A673 (cell line): ENCODE measurements around the gene SLCO3A1. TPM values are rescaled to one million over a fixed set of nuclear protein-coding genes. Genes with fewer than 3 reads are reported as not detected.

Experiments
- BruUV-seq: library from RNA; stranded (reverse); fragments of 400-500 nt; replicated peaks from 2 replicates; lab custom pipeline; 2021; lab: Mats Ljungman, UMichigan
- CTCF ChIA-PET: fragments of 300-600 bp; sonication (Branson Sonifier 250); formaldehyde crosslinking; loops from one replicate; lab custom pipeline; 2022; ENCODE audit warnings: antibody characterized with exemption; lab: Charles Lee
- POLR2A ChIA-PET: fragments of 300-600 bp; sonication (Branson Sonifier 250); formaldehyde crosslinking; loops from one replicate; lab custom pipeline; 2022; ENCODE audit warnings: antibody characterized with exemption; ENCODE audit not compliant: low non-redundant PET; lab: Charles Lee
- DNase-seq: peaks from one replicate; pipeline ENCODE4 v3.0.0-alpha.2; 2015; ENCODE audit warnings: low spot score
- H3K27ac ChIP-seq: fragments of 200-600 bp; sonication (generic); 2 replicates; pipeline ENCODE4 v1.5.1; 2016; ENCODE audit warnings: mixed run types, low read depth, mild to moderate bottlenecking, mixed read lengths, antibody characterized with exemption, low read length; ENCODE audit not compliant: poor library complexity, severe bottlenecking
- H3K27me3 ChIP-seq: fragments of 200-600 bp; sonication (generic); replicated peaks from 2 replicates; pipeline ENCODE4 v1.6.1; 2017; ENCODE audit warnings: mixed run types, low read depth, mild to moderate bottlenecking, mixed read lengths, antibody characterized with exemption, low read length; ENCODE audit not compliant: insufficient read depth, poor library complexity
- H3K36me3 ChIP-seq: fragments of 200-600 bp; sonication (generic); 2 replicates; pipeline ENCODE4 v1.6.1; 2016; ENCODE audit warnings: mixed run types, mild to moderate bottlenecking, mixed read lengths, antibody characterized with exemption, low read length; ENCODE audit not compliant: insufficient read depth, poor library complexity, severe bottlenecking
- H3K4me1 ChIP-seq: fragments of 200-600 bp; sonication (generic); 2 replicates; pipeline ENCODE4 v1.6.1; 2017; ENCODE audit warnings: mixed run types, mild to moderate bottlenecking, mixed read lengths, antibody characterized with exemption, low read length; ENCODE audit not compliant: insufficient read depth, poor library complexity, severe bottlenecking
- H3K4me3 ChIP-seq: fragments of 200-600 bp; sonication (generic); 2 replicates; pipeline ENCODE4 v1.5.1; 2016; ENCODE audit warnings: low read depth, mixed run types, mild to moderate bottlenecking, mixed read lengths, low read length; ENCODE audit not compliant: poor library complexity, severe bottlenecking
- H3K9me3 ChIP-seq: fragments of 200-600 bp; sonication (generic); 2 replicates; pipeline ENCODE4 v1.6.1; 2016; ENCODE audit warnings: mixed run types, low read depth, mild to moderate bottlenecking, mixed read lengths, antibody characterized with exemption, low read length; ENCODE audit not compliant: poor library complexity, severe bottlenecking
- EZH2 ChIP-seq: fragments of 200-600 bp; sonication (generic); IDR thresholded peaks from 2 replicates; pipeline ENCODE4 v1.6.1; 2017; ENCODE audit warnings: borderline replicate concordance, low read depth, mild to moderate bottlenecking, mixed read lengths, antibody characterized with exemption, low read length; ENCODE audit not compliant: poor library complexity, severe bottlenecking
- intact Hi-C: fragments of 100-400 bp; cut with micrococcal nuclease; formaldehyde crosslinking; loops from one replicate; pipeline ENCODE4 v1.10.0; 2022; ENCODE audit not compliant: unreplicated experiment
- total RNA-seq: library from RNA; stranded (reverse); gene quantifications from 2 replicates; pipeline ENCODE4 v1.2.3, GENCODE V29; 2021
- TF ChIP-seq, protein P1 (sequence below): fragments of 300-800, 200-600 bp; sonication (generic); conservative IDR thresholded peaks from 2 replicates; pipeline ENCODE4 v1.5.1; 2017; ENCODE audit warnings: low read depth, mild to moderate bottlenecking, antibody characterized with exemption, low read length, moderate library complexity, mixed read lengths

SLCO3A1 gene
- total RNA-seq, 1 experiment from 2014 or later: 16.6 TPM

DNA sequence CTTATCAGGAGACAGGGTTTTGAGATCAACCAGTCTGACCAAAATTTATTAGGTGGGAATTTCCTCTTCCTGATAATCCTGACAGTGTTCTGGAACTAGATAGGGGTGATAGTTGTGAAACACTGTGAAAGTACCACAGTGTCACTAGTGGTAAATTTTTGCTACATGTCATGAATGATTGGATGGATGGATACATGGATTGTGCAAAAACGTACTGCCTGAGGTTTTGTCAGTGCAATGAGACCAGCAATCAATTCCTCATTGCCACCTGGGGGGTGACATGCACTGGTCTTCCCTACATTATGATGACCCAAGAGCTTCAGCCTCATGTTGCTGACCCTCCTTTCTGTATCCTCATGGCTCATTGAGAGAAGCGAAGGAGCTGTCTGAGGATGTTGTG, 123.5 kb downstream of the SLCO3A1 start:
- BruUV-seq: no TSS peak
- H3K27me3 ChIP-seq: no peaks in the 10 kb centered on the region
- POLR2A ChIA-PET: no interaction called here
- H3K9me3 ChIP-seq: no peaks in the 10 kb centered on the region
- CTCF ChIA-PET: no interaction called here
- intact Hi-C loops: loop anchor here (10.0 kb wide), 2 partner anchors 58 to 98 kb away; no protein-coding TSS in a partner anchor
- no peaks in the 10 kb centered on the region for H3K4me1 ChIP-seq
- H3K27ac ChIP-seq: no peak overlapping the region
- no peak overlapping the region for H3K4me3 ChIP-seq
- DNase-seq: no peak
- H3K36me3 ChIP-seq: no peaks in the 10 kb centered on the region
- TF ChIP-seq, protein P1, sequence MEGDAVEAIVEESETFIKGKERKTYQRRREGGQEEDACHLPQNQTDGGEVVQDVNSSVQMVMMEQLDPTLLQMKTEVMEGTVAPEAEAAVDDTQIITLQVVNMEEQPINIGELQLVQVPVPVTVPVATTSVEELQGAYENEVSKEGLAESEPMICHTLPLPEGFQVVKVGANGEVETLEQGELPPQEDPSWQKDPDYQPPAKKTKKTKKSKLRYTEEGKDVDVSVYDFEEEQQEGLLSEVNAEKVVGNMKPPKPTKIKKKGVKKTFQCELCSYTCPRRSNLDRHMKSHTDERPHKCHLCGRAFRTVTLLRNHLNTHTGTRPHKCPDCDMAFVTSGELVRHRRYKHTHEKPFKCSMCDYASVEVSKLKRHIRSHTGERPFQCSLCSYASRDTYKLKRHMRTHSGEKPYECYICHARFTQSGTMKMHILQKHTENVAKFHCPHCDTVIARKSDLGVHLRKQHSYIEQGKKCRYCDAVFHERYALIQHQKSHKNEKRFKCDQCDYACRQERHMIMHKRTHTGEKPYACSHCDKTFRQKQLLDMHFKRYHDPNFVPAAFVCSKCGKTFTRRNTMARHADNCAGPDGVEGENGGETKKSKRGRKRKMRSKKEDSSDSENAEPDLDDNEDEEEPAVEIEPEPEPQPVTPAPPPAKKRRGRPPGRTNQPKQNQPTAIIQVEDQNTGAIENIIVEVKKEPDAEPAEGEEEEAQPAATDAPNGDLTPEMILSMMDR: no peak
- TF ChIP-seq EZH2: no peak

DNA sequence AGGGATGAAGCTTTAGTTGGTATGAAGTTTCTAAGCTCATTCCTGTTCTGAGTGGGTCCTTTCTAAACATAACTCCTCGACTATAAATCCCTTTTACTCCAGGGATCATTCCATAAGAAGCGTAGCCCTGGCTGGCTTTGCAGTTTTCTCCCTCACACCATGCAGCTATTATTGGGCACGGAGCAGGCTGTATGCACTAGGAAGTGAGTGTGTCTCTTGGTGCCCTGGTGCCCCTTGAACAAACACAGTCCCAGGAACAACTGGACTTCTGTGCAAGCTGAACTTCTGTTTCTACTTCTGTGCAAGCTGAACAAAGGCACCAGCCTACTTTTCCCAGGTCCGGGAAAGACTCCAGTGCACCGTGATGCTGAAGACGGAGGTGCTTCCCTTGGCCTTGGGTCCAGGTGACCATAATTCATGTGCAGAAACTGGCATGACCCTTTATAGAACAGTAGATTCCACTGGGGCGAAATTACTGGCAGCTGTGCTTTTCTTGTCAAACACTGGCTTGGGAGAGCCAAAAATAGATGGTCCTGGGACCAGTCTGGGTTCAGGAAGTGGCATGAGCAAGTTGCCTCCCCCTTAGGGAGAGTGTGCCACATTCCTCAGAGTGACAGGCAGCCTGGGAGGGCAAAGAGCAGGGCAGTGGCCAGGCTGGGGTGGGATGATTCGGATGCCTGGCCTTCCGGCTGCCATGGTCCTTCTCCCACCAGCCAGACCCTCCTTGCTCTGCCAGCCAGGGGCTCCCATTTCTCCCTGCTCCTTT, 127.2 kb downstream of the SLCO3A1 start:
- Histone ChIP-seq H3K27me3 (no peaks in the 10 kb centered on the region), H3K36me3 (no peaks in the 10 kb centered on the region), H3K27ac (no peak overlapping the region), H3K9me3 (no peaks in the 10 kb centered on the region), H3K4me1 (no peaks in the 10 kb centered on the region), H3K4me3 (no peak overlapping the region)
- no peak for DNase-seq
- CTCF ChIA-PET: no interaction called here
- POLR2A ChIA-PET: no interaction called here
- intact Hi-C loops: no loop called here
- TF ChIP-seq, protein P1: no peak
- TF ChIP-seq EZH2: no peak
- BruUV-seq: no TSS peak

DNA sequence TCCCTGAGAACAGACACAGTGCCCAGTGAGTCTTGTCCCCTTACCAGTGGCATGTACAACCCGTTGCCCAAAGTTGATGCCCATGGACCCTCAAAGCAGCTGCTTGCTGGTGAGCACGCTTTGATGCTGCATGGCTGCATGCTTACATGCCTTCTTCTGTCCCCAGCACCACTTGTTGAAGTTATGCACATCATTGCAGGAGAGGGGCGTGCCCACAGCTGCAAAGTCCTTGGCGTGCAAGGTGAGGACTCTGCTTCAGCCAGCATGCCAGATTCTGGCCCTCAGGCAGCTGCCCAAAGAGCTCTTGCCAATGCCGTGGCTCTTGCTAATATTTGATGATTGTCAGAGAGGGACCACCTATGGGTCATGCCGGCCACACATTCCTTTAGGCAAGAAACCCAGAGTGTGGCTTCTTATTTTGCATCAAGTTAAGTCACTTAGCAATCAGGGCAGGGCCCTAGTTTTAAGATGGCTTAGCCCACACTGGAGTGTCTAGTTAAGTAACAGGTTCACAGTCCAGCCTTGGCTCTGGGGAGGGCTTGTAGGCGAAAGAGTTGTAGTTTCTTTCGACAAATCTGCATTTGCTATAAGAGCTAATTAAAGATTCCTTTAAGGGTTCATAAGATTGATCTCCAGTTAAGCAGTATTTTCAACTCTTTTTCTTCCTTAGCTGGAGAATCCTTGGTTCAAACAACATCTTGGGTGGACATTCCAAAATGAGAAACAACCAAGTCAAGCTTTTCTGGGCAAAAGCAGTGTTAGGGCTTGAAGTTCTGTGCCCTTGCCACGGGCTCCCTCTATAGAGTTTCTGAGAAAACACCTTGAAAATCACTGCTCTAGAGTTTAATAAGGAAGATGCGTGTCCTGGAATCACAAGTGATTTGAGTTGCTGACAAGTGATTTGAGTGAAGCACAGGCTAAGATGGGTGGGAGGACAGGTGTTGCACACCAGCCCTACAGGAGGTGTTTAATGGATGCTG, 128.6 kb downstream of the SLCO3A1 start:
- ChIA-PET POLR2A (interaction anchor here (0.6 kb wide), 1 partner anchor 32 kb away, joined by 3 read pairs; no protein-coding TSS in a partner anchor), CTCF (interaction anchor here (0.6 kb wide), 1 partner anchor 679 kb away, joined by 6 read pairs; no protein-coding TSS in a partner anchor)
- H3K27me3 ChIP-seq: no peaks in the 10 kb centered on the region
- intact Hi-C loops: no loop called here
- TF ChIP-seq EZH2: no peak
- TF ChIP-seq, protein P1: no peak
- H3K9me3 ChIP-seq: no peaks in the 10 kb centered on the region
- no peak overlapping the region for H3K4me3 ChIP-seq
- H3K4me1 ChIP-seq: no peaks in the 10 kb centered on the region
- DNase-seq: no peak
- H3K36me3 ChIP-seq: no peaks in the 10 kb centered on the region
- BruUV-seq: no TSS peak
- no peak overlapping the region for H3K27ac ChIP-seq
